ENCODE data around the gene ELL2. TPM values are rescaled to one million over a fixed set of nuclear protein-coding genes. Genes with fewer than 3 reads are reported as not detected.

The ELL2 gene
- total RNA-seq, 3 donors from 2014 or later, result 95.7 to 211 (median 168) TPM

GRCh38 chr5:95915999-95916686 is 45.5 kb downstream of the ELL2 start:
- DNase-seq (ENCODE audit: low spot score in 2 of 2), result no peak
- intact Hi-C loops (cut with DNase I; ENCODE audit: low total_unique reads), result no loop called here
- TF ChIP-seq POLR2A (IDR thresholded peaks at IDR 0.05) (no peak), CTCF (IDR thresholded peaks at IDR 0.05) (no peak), POLR2AphosphoS5 (IDR thresholded peaks at IDR 0.05) (no peak)
- no peak overlapping the region for H3K4me3 ChIP-seq
- no peaks in the 10 kb centered on the region for H3K27me3 ChIP-seq
- H3K9me3 ChIP-seq, result no peaks in the 10 kb centered on the region
- H3K4me1 ChIP-seq, result no peaks in the 10 kb centered on the region
- no peak overlapping the region for H3K27ac ChIP-seq
- no peaks in the 10 kb centered on the region for H3K36me3 ChIP-seq

- TF ChIP-seq POLR2A (IDR thresholded peaks at IDR 0.05) (no peak), CTCF (IDR thresholded peaks at IDR 0.05) (no peak), POLR2AphosphoS5 (IDR thresholded peaks at IDR 0.05) (no peak)
- H3K4me3 ChIP-seq, result no peak overlapping the region
- no peaks in the 10 kb centered on the region for H3K36me3 ChIP-seq
- intact Hi-C loops (cut with DNase I; ENCODE audit: low total_unique reads), result no loop called here
- H3K27ac ChIP-seq, result no peak overlapping the region
- no peaks in the 10 kb centered on the region for H3K4me1 ChIP-seq
- DNase-seq (ENCODE audit: low spot score in 2 of 2), result no peak
- no peaks in the 10 kb centered on the region for H3K9me3 ChIP-seq
- H3K27me3 ChIP-seq, result no peaks in the 10 kb centered on the region
These were observed 48.0 kb downstream of the ELL2 start for GRCh38 chr5:95913663-95914062.

- no peaks in the 10 kb centered on the region for H3K4me1 ChIP-seq
- intact Hi-C loops (cut with DNase I; ENCODE audit: low total_unique reads), result no loop called here
These were observed 49.6 kb downstream of the ELL2 start for GRCh38 chr5:95912029-95912428.

GRCh38 chr5:95910521-95910920 is 51.1 kb downstream of the ELL2 start:
- no peak for DNase-seq (ENCODE audit: low spot score in 2 of 2)
- intact Hi-C loops (cut with DNase I; ENCODE audit: low total_unique reads), result no loop called here
- no peak overlapping the region for H3K4me3 ChIP-seq
- H3K27ac ChIP-seq, result no peak overlapping the region
- no peaks in the 10 kb centered on the region for H3K4me1 ChIP-seq
- H3K36me3 ChIP-seq, result no peaks in the 10 kb centered on the region
- TF ChIP-seq CTCF (IDR thresholded peaks at IDR 0.05) (no peak), POLR2AphosphoS5 (IDR thresholded peaks at IDR 0.05) (no peak), POLR2A (IDR thresholded peaks at IDR 0.05) (no peak)
- no peaks in the 10 kb centered on the region for H3K9me3 ChIP-seq
- H3K27me3 ChIP-seq, result no peaks in the 10 kb centered on the region

More at GRCh38 chr5:95912029-95912428, 49.6 kb downstream of the ELL2 start:
- no peak for DNase-seq (ENCODE audit: low spot score in 2 of 2)
- TF ChIP-seq POLR2A (IDR thresholded peaks at IDR 0.05) (no peak), POLR2AphosphoS5 (IDR thresholded peaks at IDR 0.05) (no peak), CTCF (IDR thresholded peaks at IDR 0.05) (no peak)
- H3K27ac ChIP-seq, result no peak overlapping the region
- no peak overlapping the region for H3K4me3 ChIP-seq
- H3K36me3 ChIP-seq, result no peaks in the 10 kb centered on the region
- no peaks in the 10 kb centered on the region for H3K9me3 ChIP-seq
- H3K27me3 ChIP-seq, result no peaks in the 10 kb centered on the region

- Histone ChIP-seq H3K9me3 (no peaks in the 10 kb centered on the region), H3K4me3 (no peak overlapping the region), H3K27me3 (no peaks in the 10 kb centered on the region), H3K27ac (no peak overlapping the region), H3K4me1 (no peaks in the 10 kb centered on the region), H3K36me3 (no peaks in the 10 kb centered on the region)
- intact Hi-C loops (cut with DNase I; ENCODE audit: low total_unique reads), result no loop called here
- DNase-seq (ENCODE audit: low spot score in 2 of 2), result no peak
- no peak for TF ChIP-seq CTCF (IDR thresholded peaks at IDR 0.05)
- TF ChIP-seq POLR2AphosphoS5 (IDR thresholded peaks at IDR 0.05), result no peak
- no peak for TF ChIP-seq POLR2A (IDR thresholded peaks at IDR 0.05)
These were observed 51.9 kb downstream of the ELL2 start for GRCh38 chr5:95909738-95910137.
